Skeletal muscle tissue (tissue), 4 donors: Measurements from ENCODE around the gene PLA2G12B. TPM values are rescaled to one million over a fixed set of nuclear protein-coding genes. Genes with fewer than 3 reads are reported as not detected.
"Not testable (repeated sequence)": the region's sequence is repeated elsewhere in the genome, so short reads cannot be mapped to it uniquely, and the experiment has no call there.

Experiments
- H3K27ac ChIP-seq: one replicate; pipeline ENCODE4 v1.7.0; 2013; ENCODE audit warnings: mild to moderate bottlenecking, low read depth, low read length, inconsistent platforms
- H3K27me3 ChIP-seq, 3 donors: one replicate each; pipeline ENCODE4 v1.7.0; 2013; ENCODE audit warnings: low read length in 3 of 3; ENCODE audit not compliant: control insufficient read depth in 3 of 3, insufficient read depth in 3 of 3
- H3K36me3 ChIP-seq, 3 donors: one replicate each; pipeline ENCODE4 v1.7.0; 2013; ENCODE audit warnings: low read length in 3 of 3; ENCODE audit not compliant: control insufficient read depth in 3 of 3, insufficient read depth in 3 of 3
- H3K4me1 ChIP-seq, 3 donors: one replicate each; pipeline ENCODE4 v1.7.0; 2013; ENCODE audit warnings: low read length in 3 of 3, mild to moderate bottlenecking in 3 of 3; ENCODE audit not compliant: control insufficient read depth in 3 of 3, insufficient read depth in 3 of 3
- H3K4me3 ChIP-seq, 3 donors: one replicate each; pipeline ENCODE4 v1.7.0; 2013; ENCODE audit warnings: low read length in 3 of 3
- H3K9ac ChIP-seq, 3 donors: one replicate each; pipeline ENCODE4 v1.7.0; 2013; ENCODE audit warnings: low read length in 3 of 3, mild to moderate bottlenecking in 3 of 3, moderate library complexity in 2 of 3, low read depth in 1 of 3
- H3K9me3 ChIP-seq, 3 donors: one replicate each; pipeline ENCODE4 v1.7.0; 2013; ENCODE audit warnings: low read length in 3 of 3; ENCODE audit not compliant: control insufficient read depth in 3 of 3
- total RNA-seq: library from RNA; depleted of rRNA; stranded (reverse); fragments of >200 nt; gene quantifications from one replicate; pipeline ENCODE4 v1.2.3, GENCODE V29; 2014
- donor health status: Osteomylitis.

PLA2G12B gene
- total RNA-seq, 1 donor from 2014 or later: not detected

GRCh38 chr10:72943498-72944234, 10.9 kb downstream of the PLA2G12B start:
- H3K27me3 ChIP-seq: no peaks in the 10 kb centered on the region
- peaks cover 0 to 13% (median 0%) of the 10 kb centered on the region in 3 donors for H3K4me1 ChIP-seq
- no peaks in the 10 kb centered on the region for H3K36me3 ChIP-seq
- no peak overlapping the region for H3K27ac ChIP-seq
- no peaks in the 10 kb centered on the region for H3K9me3 ChIP-seq
- H3K9ac ChIP-seq: no peak overlapping the region
- no peak overlapping the region for H3K4me3 ChIP-seq

- Histone ChIP-seq H3K4me1 (peaks cover 0 to 8% (median 0%) of the 10 kb centered on the region in 3 donors), H3K27me3 (no peaks in the 10 kb centered on the region), H3K9ac (no peak overlapping the region), H3K27ac (no peak overlapping the region), H3K36me3 (no peaks in the 10 kb centered on the region), H3K9me3 (no peaks in the 10 kb centered on the region), H3K4me3 (no peak overlapping the region)
Observed at GRCh38 chr10:72935361-72935760, 19.2 kb downstream of the PLA2G12B start.

GRCh38 chr10:72932259-72933015, 22.2 kb downstream of the PLA2G12B start:
- no peaks in the 10 kb centered on the region for H3K4me1 ChIP-seq
- H3K27me3 ChIP-seq: no peaks in the 10 kb centered on the region
- no peak overlapping the region for H3K27ac ChIP-seq
- no peak overlapping the region for H3K9ac ChIP-seq
- no peaks in the 10 kb centered on the region for H3K36me3 ChIP-seq
- H3K9me3 ChIP-seq: no peaks in the 10 kb centered on the region
- H3K4me3 ChIP-seq: no peak overlapping the region

GRCh38 chr10:72930276-72930675, 24.3 kb downstream of the PLA2G12B start:
- Histone ChIP-seq H3K36me3 (no peaks in the 10 kb centered on the region), H3K9me3 (no peaks in the 10 kb centered on the region), H3K9ac (no peak overlapping the region), H3K4me1 (no peaks in the 10 kb centered on the region), H3K4me3 (no peak overlapping the region), H3K27me3 (no peaks in the 10 kb centered on the region), H3K27ac (no peak overlapping the region)

- Histone ChIP-seq H3K36me3 (no peaks in the 10 kb centered on the region), H3K4me1 (no peaks in the 10 kb centered on the region), H3K27ac (no peak overlapping the region), H3K27me3 (no peaks in the 10 kb centered on the region), H3K9me3 (no peaks in the 10 kb centered on the region), H3K9ac (no peak overlapping the region), H3K4me3 (no peak overlapping the region)
Observed at GRCh38 chr10:72928798-72929197, 25.8 kb downstream of the PLA2G12B start.

- Histone ChIP-seq H3K4me3 (no peak overlapping the region), H3K9me3 (no peaks in the 10 kb centered on the region), H3K36me3 (no peaks in the 10 kb centered on the region), H3K4me1 (no peaks in the 10 kb centered on the region), H3K9ac (no peak overlapping the region), H3K27ac (no peak overlapping the region), H3K27me3 (no peaks in the 10 kb centered on the region)
Observed at GRCh38 chr10:72927485-72927884, 27.1 kb downstream of the PLA2G12B start.

GRCh38 chr10:72925951-72926465, 28.6 kb downstream of the PLA2G12B start:
- no peaks in the 10 kb centered on the region for H3K36me3 ChIP-seq
- H3K9me3 ChIP-seq: no peaks in the 10 kb centered on the region
- no peak overlapping the region for H3K9ac ChIP-seq
- no peak overlapping the region for H3K4me3 ChIP-seq
- no peaks in the 10 kb centered on the region for H3K4me1 ChIP-seq
- no peaks in the 10 kb centered on the region for H3K27me3 ChIP-seq
- no peak overlapping the region for H3K27ac ChIP-seq

- Histone ChIP-seq H3K9me3 (no peaks in the 10 kb centered on the region), H3K27me3 (no peaks in the 10 kb centered on the region), H3K27ac (no peak overlapping the region), H3K36me3 (no peaks in the 10 kb centered on the region), H3K4me3 (no peak overlapping the region), H3K4me1 (no peaks in the 10 kb centered on the region), H3K9ac (no peak overlapping the region)
Observed at GRCh38 chr10:72924351-72924750, 30.3 kb downstream of the PLA2G12B start.

GRCh38 chr10:72921147-72921683, 33.4 kb downstream of the PLA2G12B start:
- not testable (repeated sequence) for H3K9me3 ChIP-seq, H3K27ac ChIP-seq, H3K36me3 ChIP-seq, H3K9ac ChIP-seq, H3K4me3 ChIP-seq, H3K4me1 ChIP-seq, H3K27me3 ChIP-seq

- no peaks in the 10 kb centered on the region for H3K36me3 ChIP-seq
- H3K9ac ChIP-seq: no peak overlapping the region
- no peak overlapping the region for H3K4me3 ChIP-seq
- no peak overlapping the region for H3K27ac ChIP-seq
- H3K9me3 ChIP-seq: no peaks in the 10 kb centered on the region
- no peaks in the 10 kb centered on the region for H3K27me3 ChIP-seq
- H3K4me1 ChIP-seq: no peaks in the 10 kb centered on the region
Observed at GRCh38 chr10:72918352-72918751, 36.3 kb downstream of the PLA2G12B start.
